GM12891 (cell line): ENCODE measurements around the gene BCAT1.

ENCODE experiments used
- PAX5 ChIP-seq: IDR thresholded peaks from 2 replicates; pipeline ENCODE4 v1.6.1; 2011; ENCODE audit warnings: low read length, moderate library complexity, mild to moderate bottlenecking; ENCODE audit not compliant: insufficient read depth, severe bottlenecking
- POLR2A ChIP-seq: IDR thresholded peaks from 2 replicates; pipeline ENCODE4 v1.6.1; 2011; ENCODE audit warnings: low read depth, low read length, control low read depth
- POLR2AphosphoS5 ChIP-seq: IDR thresholded peaks from 2 replicates; pipeline ENCODE4 v1.6.1; 2011; ENCODE audit warnings: low read depth, low read length, control low read depth
- POU2F2 ChIP-seq: IDR thresholded peaks from 2 replicates; pipeline ENCODE4 v1.6.1; 2011; ENCODE audit warnings: low read depth, mild to moderate bottlenecking, control low read depth, low read length, moderate library complexity
- SPI1 ChIP-seq: IDR thresholded peaks from 2 replicates; pipeline ENCODE4 v1.6.1; 2011; ENCODE audit warnings: low read depth, low read length, control low read depth
- TAF1 ChIP-seq: IDR thresholded peaks from 2 replicates; pipeline ENCODE4 v1.6.1; 2011; ENCODE audit warnings: low read depth, low read length, control low read depth

GRCh38 chr12:24797901-24798300 is 151.0 kb downstream of the BCAT1 start:
- TF ChIP-seq POLR2A: no peak
- no peak for TF ChIP-seq POLR2AphosphoS5
- no peak for TF ChIP-seq TAF1
- TF ChIP-seq POU2F2: no peak
- no peak for TF ChIP-seq SPI1
- TF ChIP-seq PAX5: no peak
